HepG2 (cell line): ENCODE data around the gene INPP5E. TPM values are rescaled to one million over a fixed set of nuclear protein-coding genes. Genes with fewer than 3 reads are reported as not detected.

Experiments used
- ATAC-seq: fragments of 200-7000 bp; cut with Tn5 transposase; 3 replicates; pipeline ENCODE4 v1.9.1; 2020; ENCODE audit warnings: mild to moderate bottlenecking, moderate library complexity
- BruUV-seq: library from RNA; stranded (reverse); fragments of 400-500 nt; replicated peaks from 2 replicates; lab custom pipeline; 2021; lab: Mats Ljungman, UMichigan
- CTCF ChIA-PET: fragments of 300-600 bp; formaldehyde crosslinking; extraction: SDS; loops from one replicate; lab custom pipeline; 2021; ENCODE audit warnings: low total read pairs, inconsistent platforms, low intra/inter-chr PET ratio; lab: Yijun Ruan, JAX
- POLR2A ChIA-PET: fragments of 350-600 bp; sonication (Branson Sonifier 250); formaldehyde crosslinking; loops from one replicate; lab custom pipeline; 2020; ENCODE audit warnings: antibody characterized with exemption, inconsistent platforms; lab: Yijun Ruan, JAX
- DNase-seq: peaks from one replicate; pipeline ENCODE4 v3.0.0-alpha.2; 2015; ENCODE audit warnings: low spot score
- FAIRE-seq: peaks from 3 replicates; lab custom pipeline; 2011; peaks lifted over from hg19 to GRCh38; lab: Jason Lieb, UNC
- H2AFZ ChIP-seq: one replicate; pipeline ENCODE4 v1.6.1; 2011; ENCODE audit warnings: low read length, inconsistent platforms
- H3K27ac ChIP-seq: fragments of 300-600 bp; 3 replicates; pipeline ENCODE4 v1.8.0; 2011; ENCODE audit warnings: mixed run types, mild to moderate bottlenecking, mixed read lengths, low read length, inconsistent platforms; ENCODE audit not compliant: insufficient read depth; ENCODE audit errors: extremely low read length
- H3K27me3 ChIP-seq, 2 experiments: fragments of 200-600 bp in 1 of 2; 2 replicates in 1 of 2; 3 replicates in 1 of 2; pipeline versions ENCODE4 v1.6.0 to v1.8.0; 2011; ENCODE audit warnings: low read length in 2 of 2, mild to moderate bottlenecking in 2 of 2, moderate library complexity in 2 of 2, inconsistent platforms in 1 of 2; ENCODE audit not compliant: insufficient read depth in 2 of 2, control insufficient read depth in 1 of 2
- H3K36me3 ChIP-seq, 2 experiments: fragments of 200-600 bp in 1 of 2; replicated peaks in 1 of 2; 2 replicates in 1 of 2; 3 replicates in 1 of 2; pipeline versions ENCODE4 v1.5.1 to v1.8.0; 2011; ENCODE audit warnings: low read length in 2 of 2, inconsistent platforms in 1 of 2; ENCODE audit not compliant: insufficient read depth in 2 of 2, control insufficient read depth in 1 of 2
- H3K4me1 ChIP-seq: 2 replicates; pipeline ENCODE4 v1.5.1; 2012; ENCODE audit warnings: low read length, inconsistent platforms; ENCODE audit not compliant: insufficient read depth
- H3K4me2 ChIP-seq: 2 replicates; pipeline ENCODE4 v1.6.0; 2011; ENCODE audit warnings: low read depth, low read length, inconsistent platforms
- H3K4me3 ChIP-seq, 3 experiments: fragments of 200-600 bp in 1 of 3; sonication (generic), shearing (Covaris generic) in 1 of 3; replicated peaks in 1 of 3; 2 replicates each; pipeline ENCODE4 v1.5.1; 2011 to 2016; ENCODE audit warnings: low read length in 3 of 3, inconsistent platforms in 2 of 3, low read depth in 2 of 3, mild to moderate bottlenecking in 2 of 3, control low read depth in 1 of 3, mixed read lengths in 1 of 3; ENCODE audit not compliant: insufficient read depth in 1 of 3
- H3K79me2 ChIP-seq: one replicate; pipeline ENCODE4 v1.6.1; 2011; ENCODE audit warnings: low read length, inconsistent platforms; ENCODE audit not compliant: insufficient read depth
- H3K9ac ChIP-seq: 2 replicates; pipeline ENCODE4 v1.6.0; 2011; ENCODE audit warnings: mild to moderate bottlenecking, low read depth, low read length, inconsistent platforms; ENCODE audit not compliant: insufficient read depth
- H3K9me3 ChIP-seq: 2 replicates; pipeline ENCODE4 v1.5.1; 2012; ENCODE audit warnings: mild to moderate bottlenecking, low read length
- H4K20me1 ChIP-seq: 2 replicates; pipeline ENCODE4 v1.6.0; 2011; ENCODE audit warnings: inconsistent platforms, mild to moderate bottlenecking, low read length, moderate library complexity; ENCODE audit not compliant: insufficient read depth
- JUNB ChIP-seq: sonication (generic); formaldehyde crosslinking; IDR thresholded peaks from 2 replicates; pipeline ENCODE4 v1.8.0; 2022; ENCODE audit warnings: missing genetic modification reagents, mild to moderate bottlenecking, borderline replicate concordance
- NCOA2 ChIP-seq: sonication (generic); formaldehyde crosslinking; IDR thresholded peaks from 2 replicates; pipeline ENCODE4 v1.8.0; 2022; ENCODE audit warnings: inconsistent platforms
- NFIB ChIP-seq: sonication (generic); formaldehyde crosslinking; IDR thresholded peaks from 2 replicates; pipeline ENCODE4 v1.9.0; 2021; ENCODE audit warnings: missing genetic modification reagents, mild to moderate bottlenecking, borderline replicate concordance
- SMAD3 ChIP-seq: sonication (generic); formaldehyde crosslinking; IDR thresholded peaks from 2 replicates; pipeline ENCODE4 v1.4.0; 2020; ENCODE audit warnings: missing genetic modification reagents
- ZFP41 ChIP-seq: sonication (generic); formaldehyde crosslinking; IDR thresholded peaks from 2 replicates; pipeline ENCODE4 v1.4.0; 2020; ENCODE audit warnings: mild to moderate bottlenecking, missing genetic modification reagents, borderline replicate concordance
- ZNF335 ChIP-seq: sonication (generic); formaldehyde crosslinking; IDR thresholded peaks from 2 replicates; pipeline ENCODE4 v1.4.0; 2020; ENCODE audit warnings: missing genetic modification reagents
- WGBS: methylation state at CpG from one replicate; pipeline ENCODE4 v1.1.6; 2017; ENCODE audit warnings: low lambda C conversion rate; 5-methylcytosine and 5-hydroxymethylcytosine counted together
- in situ Hi-C: cut with HindIII; loops from 2 replicates; pipeline ENCODE4 v1.10.0; 2017; ENCODE audit warnings: low pct_unique_long_range_greater_than_20kb; ENCODE audit not compliant: extremely low pct_ligation_motif_present
- intact Hi-C: fragments of 100-400 bp; cut with micrococcal nuclease; formaldehyde crosslinking; loops from one replicate; pipeline ENCODE4 v1.10.0; 2022; ENCODE audit not compliant: unreplicated experiment
- polyA plus RNA-seq, 8 experiments: library from polyadenylated mRNA; depleted of rRNA in 3 of 8; stranded (reverse) in 7 of 8; unstranded in 1 of 8; fragments of >200 nt; fragmentation: Illumina TruSeq in 4 of 8; extraction: Trizol in 4 of 8; gene quantifications; 2 replicates each; pipeline versions ENCODE4 v1.2.1 to v1.2.3, GENCODE V29; 2011 to 2016; ENCODE audit warnings: low read depth in 4 of 8, missing spikeins in 1 of 8, mixed read lengths in 1 of 8; ENCODE audit not compliant: insufficient read depth in 1 of 8
- total RNA-seq, 5 experiments: library from RNA; depleted of rRNA; stranded (reverse); fragments of >200 nt; fragmentation: Illumina TruSeq; extraction: Trizol; gene quantifications; 2 replicates each; pipeline ENCODE4 v1.2.3, GENCODE V29; 2016; ENCODE audit warnings: low read depth in 1 of 5
- TF ChIP-seq, protein P1 (sequence below): sonication (generic); formaldehyde crosslinking; IDR thresholded peaks from 2 replicates; pipeline ENCODE4 v1.4.0; 2020; ENCODE audit warnings: missing genetic modification reagents, borderline replicate concordance
- TF ChIP-seq, protein P2 (sequence below), 2 experiments: sonication (generic) in 1 of 2; formaldehyde crosslinking in 1 of 2; IDR thresholded peaks; 2 replicates each; pipeline versions ENCODE4 v1.5.1 to v1.6.1; 2011 to 2020; ENCODE audit warnings: borderline replicate concordance in 1 of 2, low read depth in 1 of 2, low read length in 1 of 2, mild to moderate bottlenecking in 1 of 2, missing genetic modification reagents in 1 of 2, moderate library complexity in 1 of 2
- TF ChIP-seq, protein P3 (sequence below): sonication (generic); formaldehyde crosslinking; IDR thresholded peaks from 2 replicates; pipeline ENCODE4 v1.4.0; 2020; ENCODE audit warnings: missing genetic modification reagents
- TF ChIP-seq, protein P4 (sequence below): sonication (generic); formaldehyde crosslinking; IDR thresholded peaks from 2 replicates; pipeline ENCODE4 v1.5.0; 2020; ENCODE audit warnings: missing genetic modification reagents, mild to moderate bottlenecking, borderline replicate concordance

The INPP5E gene
- total and polyA plus RNA-seq, 2 of the 13 experiments (the other 11 are each of a cell fraction or from before 2014, with no cell fraction given), result 5.5 TPM

DNA sequence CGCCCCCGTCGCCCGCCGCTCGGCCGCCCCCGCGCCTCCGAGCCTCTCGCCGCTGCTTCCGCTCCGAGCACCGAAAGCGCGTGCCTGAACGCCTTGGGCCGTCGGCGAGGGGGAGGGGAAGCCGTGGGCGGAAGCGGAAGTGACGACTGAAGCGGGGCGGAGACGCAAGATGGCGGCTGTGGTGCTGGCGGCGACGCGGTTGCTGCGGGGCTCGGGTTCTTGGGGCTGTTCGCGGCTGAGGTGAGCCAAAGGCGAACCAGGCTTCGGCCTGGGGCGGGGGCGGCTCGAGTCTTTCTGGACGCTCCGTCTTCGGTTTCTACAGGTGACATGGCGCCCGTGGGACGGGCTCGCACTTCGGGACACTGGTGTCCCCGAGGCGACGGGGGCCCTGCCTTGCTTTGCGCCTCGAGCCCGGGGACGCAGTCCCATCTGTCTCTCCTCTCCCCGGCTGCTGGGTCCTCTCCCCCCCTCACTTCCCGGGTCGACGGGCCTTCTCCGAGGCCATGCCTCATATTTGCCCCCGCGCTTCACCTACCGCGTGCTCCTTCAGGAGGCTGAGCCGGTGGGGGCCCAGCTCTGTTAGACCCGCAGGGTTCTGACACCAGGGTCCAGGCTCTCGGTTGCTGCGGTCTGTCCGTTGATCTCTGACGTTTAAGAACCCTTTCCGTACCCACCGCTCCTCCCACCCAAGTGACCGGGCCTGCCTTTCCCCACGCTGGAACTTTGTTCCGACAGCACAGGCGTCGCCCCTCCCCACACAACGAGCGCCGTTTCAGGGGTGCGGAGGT is 29.0 kb downstream of the INPP5E start, which contains the start of the genes ENTR1 and PMPCA:
TSS of gene ENTR1 (minus strand) at position 115 of the 788 bp plus-strand sequence. CDS start 217 bp downstream, outside the sequence.
TSS of gene PMPCA (plus strand) at position 159 of the 788 bp plus-strand sequence. CDS start at position 170, 11 bp downstream.
- 1% methylated on average over 15 of the region's 83 CpGs for WGBS
- no peaks in the 10 kb centered on the region; a peak in 1 of 5 replicates for H3K27me3 ChIP-seq
- intact Hi-C loops, result no loop called here
- peak within 1 kb of the TSS; percentile 70 to 99 (median 89) for H3K4me3 ChIP-seq
- peaks cover 49% of the 10 kb centered on the region for H3K79me2 ChIP-seq
- peak within 1 kb of the TSS; percentile 95 for H3K4me2 ChIP-seq
- H3K4me1 ChIP-seq, result peaks cover 36% of the 10 kb centered on the region
- ATAC-seq, result peak; percentile 81
- CTCF ChIA-PET, result no interaction called here
- H3K36me3 ChIP-seq, result peaks cover 22 to 46% of the 10 kb centered on the region in 2 experiments
- no peak within 1 kb of the TSS for H2AFZ ChIP-seq
- H4K20me1 ChIP-seq, result peaks cover 8% of the 10 kb centered on the region
- POLR2A ChIA-PET, result interaction anchor here (0.7 to 2.4 kb wide), 5 partner anchors 10 to 54 kb away, joined by 3 to 16 read pairs (median 3); partner anchors contain the start of genes CARD9, DNLZ and SNAPC4
- FAIRE-seq, result no peak
- H3K27ac ChIP-seq, result peak within 1 kb of the TSS; percentile 75
- DNase-seq, result peak; percentile 71
- H3K9me3 ChIP-seq, result no peaks in the 10 kb centered on the region
- no TSS peak for BruUV-seq
- H3K9ac ChIP-seq, result peak within 1 kb of the TSS; percentile 90
- in situ Hi-C loops, result no loop called here
- TF ChIP-seq ZFP41 (CRISPR knock-in tag) (no peak), NFIB (no peak), JUNB (CRISPR knock-in tag) (no peak), ZNF335 (CRISPR knock-in tag) (no peak), SMAD3 (CRISPR knock-in tag) (peak; percentile 64), NCOA2 (0 out of 2 replicates have a peak, but pooled peaks have one; percentile 26)
- TF ChIP-seq, protein P1, sequence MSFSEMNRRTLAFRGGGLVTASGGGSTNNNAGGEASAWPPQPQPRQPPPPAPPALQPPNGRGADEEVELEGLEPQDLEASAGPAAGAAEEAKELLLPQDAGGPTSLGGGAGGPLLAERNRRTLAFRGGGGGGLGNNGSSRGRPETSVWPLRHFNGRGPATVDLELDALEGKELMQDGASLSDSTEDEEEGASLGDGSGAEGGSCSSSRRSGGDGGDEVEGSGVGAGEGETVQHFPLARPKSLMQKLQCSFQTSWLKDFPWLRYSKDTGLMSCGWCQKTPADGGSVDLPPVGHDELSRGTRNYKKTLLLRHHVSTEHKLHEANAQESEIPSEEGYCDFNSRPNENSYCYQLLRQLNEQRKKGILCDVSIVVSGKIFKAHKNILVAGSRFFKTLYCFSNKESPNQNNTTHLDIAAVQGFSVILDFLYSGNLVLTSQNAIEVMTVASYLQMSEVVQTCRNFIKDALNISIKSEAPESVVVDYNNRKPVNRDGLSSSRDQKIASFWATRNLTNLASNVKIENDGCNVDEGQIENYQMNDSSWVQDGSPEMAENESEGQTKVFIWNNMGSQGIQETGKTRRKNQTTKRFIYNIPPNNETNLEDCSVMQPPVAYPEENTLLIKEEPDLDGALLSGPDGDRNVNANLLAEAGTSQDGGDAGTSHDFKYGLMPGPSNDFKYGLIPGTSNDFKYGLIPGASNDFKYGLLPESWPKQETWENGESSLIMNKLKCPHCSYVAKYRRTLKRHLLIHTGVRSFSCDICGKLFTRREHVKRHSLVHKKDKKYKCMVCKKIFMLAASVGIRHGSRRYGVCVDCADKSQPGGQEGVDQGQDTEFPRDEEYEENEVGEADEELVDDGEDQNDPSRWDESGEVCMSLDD (CRISPR knock-in tag), result no peak
- TF ChIP-seq, protein P2, sequence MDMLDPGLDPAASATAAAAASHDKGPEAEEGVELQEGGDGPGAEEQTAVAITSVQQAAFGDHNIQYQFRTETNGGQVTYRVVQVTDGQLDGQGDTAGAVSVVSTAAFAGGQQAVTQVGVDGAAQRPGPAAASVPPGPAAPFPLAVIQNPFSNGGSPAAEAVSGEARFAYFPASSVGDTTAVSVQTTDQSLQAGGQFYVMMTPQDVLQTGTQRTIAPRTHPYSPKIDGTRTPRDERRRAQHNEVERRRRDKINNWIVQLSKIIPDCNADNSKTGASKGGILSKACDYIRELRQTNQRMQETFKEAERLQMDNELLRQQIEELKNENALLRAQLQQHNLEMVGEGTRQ (IDR thresholded peaks at IDR 0.05; ENCODE audit: low read depth, low read length), result no peak
- TF ChIP-seq, protein P2 (CRISPR knock-in tag; IDR thresholded peaks at IDR 0.05; ENCODE audit: borderline replicate concordance), result no peak
- TF ChIP-seq, protein P3, sequence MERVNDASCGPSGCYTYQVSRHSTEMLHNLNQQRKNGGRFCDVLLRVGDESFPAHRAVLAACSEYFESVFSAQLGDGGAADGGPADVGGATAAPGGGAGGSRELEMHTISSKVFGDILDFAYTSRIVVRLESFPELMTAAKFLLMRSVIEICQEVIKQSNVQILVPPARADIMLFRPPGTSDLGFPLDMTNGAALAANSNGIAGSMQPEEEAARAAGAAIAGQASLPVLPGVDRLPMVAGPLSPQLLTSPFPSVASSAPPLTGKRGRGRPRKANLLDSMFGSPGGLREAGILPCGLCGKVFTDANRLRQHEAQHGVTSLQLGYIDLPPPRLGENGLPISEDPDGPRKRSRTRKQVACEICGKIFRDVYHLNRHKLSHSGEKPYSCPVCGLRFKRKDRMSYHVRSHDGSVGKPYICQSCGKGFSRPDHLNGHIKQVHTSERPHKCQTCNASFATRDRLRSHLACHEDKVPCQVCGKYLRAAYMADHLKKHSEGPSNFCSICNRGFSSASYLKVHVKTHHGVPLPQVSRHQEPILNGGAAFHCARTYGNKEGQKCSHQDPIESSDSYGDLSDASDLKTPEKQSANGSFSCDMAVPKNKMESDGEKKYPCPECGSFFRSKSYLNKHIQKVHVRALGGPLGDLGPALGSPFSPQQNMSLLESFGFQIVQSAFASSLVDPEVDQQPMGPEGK (CRISPR knock-in tag), result peak; percentile 75
- TF ChIP-seq, protein P4, sequence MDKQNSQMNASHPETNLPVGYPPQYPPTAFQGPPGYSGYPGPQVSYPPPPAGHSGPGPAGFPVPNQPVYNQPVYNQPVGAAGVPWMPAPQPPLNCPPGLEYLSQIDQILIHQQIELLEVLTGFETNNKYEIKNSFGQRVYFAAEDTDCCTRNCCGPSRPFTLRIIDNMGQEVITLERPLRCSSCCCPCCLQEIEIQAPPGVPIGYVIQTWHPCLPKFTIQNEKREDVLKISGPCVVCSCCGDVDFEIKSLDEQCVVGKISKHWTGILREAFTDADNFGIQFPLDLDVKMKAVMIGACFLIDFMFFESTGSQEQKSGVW (CRISPR knock-in tag), result no peak
